ENCODE results near the gene RBM33.

The RBM33 gene

DNA sequence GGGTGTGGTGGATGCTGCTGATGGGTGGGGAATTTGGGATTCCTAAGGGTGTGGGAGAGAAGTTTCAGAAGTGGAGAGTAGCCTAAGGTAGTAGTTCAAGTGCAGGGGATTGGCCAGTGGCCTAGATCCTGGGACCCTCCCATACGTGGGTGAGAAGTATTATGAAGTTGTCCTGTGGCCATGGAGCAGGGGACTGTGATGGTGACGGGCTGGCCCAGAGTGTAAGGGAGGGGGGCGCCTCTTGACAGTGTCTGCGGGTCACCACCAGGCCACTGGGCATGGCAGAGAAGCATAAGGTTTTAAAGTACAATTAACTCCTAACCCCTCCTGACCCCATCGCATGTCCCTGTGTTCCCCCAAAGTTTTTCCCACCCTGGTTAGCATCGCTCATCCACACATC lies 70.2 kb downstream of the RBM33 start:
- Histone ChIP-seq H3K79me2 (ENCODE audit: low read length) (peaks cover 85% of the 10 kb centered on the region), H3K27me3 (replicated peaks; ENCODE audit: insufficient read depth, low read length) (no peaks in the 10 kb centered on the region), H3K9ac (ENCODE audit: low read length) (no peak overlapping the region), H3K36me3 (replicated peaks; ENCODE audit: insufficient read depth, low read length) (peaks cover 9% of the 10 kb centered on the region), H3K9me2 (replicated peaks; ENCODE audit: insufficient read depth, low read length) (no peaks in the 10 kb centered on the region), H2AFZ (ENCODE audit: low read length) (no peak overlapping the region), H3F3A (ENCODE audit: insufficient read depth, low read length) (no peaks in the 10 kb centered on the region), H3K9me3 (replicated peaks; ENCODE audit: insufficient read depth, low read length) (no peaks in the 10 kb centered on the region), H4K20me1 (ENCODE audit: insufficient read depth, low read length) (peaks cover 23% of the 10 kb centered on the region), H3K4me3 (ENCODE audit: low read length) (no peak overlapping the region), H3K27ac (ENCODE audit: low read length) (no peak overlapping the region), H3K4me2 (ENCODE audit: low read depth, low read length) (no peak overlapping the region), H3K4me1 (ENCODE audit: low read length) (no peaks in the 10 kb centered on the region)
- no peak for DNase-seq
- TF ChIP-seq EZH2 (optimal IDR thresholded peaks at IDR 0.05; ENCODE audit: low read depth, low read length) (no peak), EZH2phosphoT487 (IDR thresholded peaks at IDR 0.05; ENCODE audit: low read length) (no peak), CTCF (IDR thresholded peaks at IDR 0.05; ENCODE audit: low read length) (no peak)

DNA sequence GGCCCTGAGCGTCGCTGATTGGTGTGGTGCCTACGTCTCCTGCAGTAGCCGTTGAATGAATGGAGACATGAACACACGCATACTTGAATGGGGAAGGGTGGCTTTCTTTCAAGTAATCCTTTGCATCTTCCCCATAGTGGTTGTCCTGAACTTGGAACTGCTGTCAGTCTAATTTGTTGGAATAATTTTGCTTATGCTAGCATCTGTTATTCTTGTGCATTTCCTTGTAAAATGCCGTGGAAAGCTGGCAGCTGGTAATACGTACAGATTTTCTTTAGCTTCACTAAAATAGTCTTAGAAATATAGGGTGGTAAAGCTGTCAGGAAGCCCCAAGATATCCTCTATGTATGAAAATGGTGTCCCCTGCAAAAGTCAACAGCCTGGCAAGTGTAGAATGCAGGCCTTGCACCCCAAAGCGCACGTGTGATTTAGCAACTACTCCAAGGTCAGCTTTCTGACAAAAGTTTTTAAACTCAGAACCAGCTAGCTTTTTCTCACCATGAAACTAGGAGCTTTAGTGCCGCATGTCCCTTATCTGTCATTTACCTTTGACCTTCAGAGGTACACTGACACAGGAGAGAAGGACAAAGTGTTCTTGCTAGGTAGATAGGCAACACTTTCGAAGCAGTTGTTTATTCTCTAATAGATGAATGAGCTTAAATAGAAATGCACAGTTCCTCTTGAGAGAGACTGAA lies 70.8 kb downstream of the RBM33 start:
- Histone ChIP-seq H3K4me3 (ENCODE audit: low read length) (no peak overlapping the region), H2AFZ (ENCODE audit: low read length) (no peak overlapping the region), H3K9me3 (replicated peaks; ENCODE audit: insufficient read depth, low read length) (no peaks in the 10 kb centered on the region), H3K36me3 (replicated peaks; ENCODE audit: insufficient read depth, low read length) (peaks cover 9% of the 10 kb centered on the region), H3F3A (ENCODE audit: insufficient read depth, low read length) (no peaks in the 10 kb centered on the region), H3K79me2 (ENCODE audit: low read length) (peaks cover 83% of the 10 kb centered on the region), H3K27ac (ENCODE audit: low read length) (no peak overlapping the region), H3K9me2 (replicated peaks; ENCODE audit: insufficient read depth, low read length) (no peaks in the 10 kb centered on the region), H3K27me3 (replicated peaks; ENCODE audit: insufficient read depth, low read length) (no peaks in the 10 kb centered on the region), H3K4me2 (ENCODE audit: low read depth, low read length) (no peak overlapping the region), H3K4me1 (ENCODE audit: low read length) (no peaks in the 10 kb centered on the region), H3K9ac (ENCODE audit: low read length) (no peak overlapping the region), H4K20me1 (ENCODE audit: insufficient read depth, low read length) (peaks cover 18% of the 10 kb centered on the region)
- DNase-seq = no peak
- TF ChIP-seq EZH2phosphoT487 (IDR thresholded peaks at IDR 0.05; ENCODE audit: low read length) (no peak), EZH2 (optimal IDR thresholded peaks at IDR 0.05; ENCODE audit: low read depth, low read length) (no peak), CTCF (IDR thresholded peaks at IDR 0.05; ENCODE audit: low read length) (no peak)

GRCh38 chr7:155717010-155717744 lies 72.7 kb downstream of the RBM33 start:
- Histone ChIP-seq H3K9me3 (replicated peaks; ENCODE audit: insufficient read depth, low read length) (no peaks in the 10 kb centered on the region), H3K27ac (ENCODE audit: low read length) (no peak overlapping the region), H3K4me3 (ENCODE audit: low read length) (no peak overlapping the region), H4K20me1 (ENCODE audit: insufficient read depth, low read length) (peaks cover 18% of the 10 kb centered on the region), H3K36me3 (replicated peaks; ENCODE audit: insufficient read depth, low read length) (no peaks in the 10 kb centered on the region; the same call in 1 of the 2 replicates), H3K9ac (ENCODE audit: low read length) (no peak overlapping the region), H3K27me3 (replicated peaks; ENCODE audit: insufficient read depth, low read length) (no peaks in the 10 kb centered on the region), H3K4me1 (ENCODE audit: low read length) (no peaks in the 10 kb centered on the region), H3K9me2 (replicated peaks; ENCODE audit: insufficient read depth, low read length) (no peaks in the 10 kb centered on the region), H3F3A (ENCODE audit: insufficient read depth, low read length) (no peaks in the 10 kb centered on the region), H3K4me2 (ENCODE audit: low read depth, low read length) (no peak overlapping the region), H3K79me2 (ENCODE audit: low read length) (peaks cover 79% of the 10 kb centered on the region), H2AFZ (ENCODE audit: low read length) (no peak overlapping the region)
- DNase-seq = no peak
- TF ChIP-seq EZH2 (optimal IDR thresholded peaks at IDR 0.05; ENCODE audit: low read depth, low read length) = no peak
- no peak for TF ChIP-seq EZH2phosphoT487 (IDR thresholded peaks at IDR 0.05; ENCODE audit: low read length)
- no peak for TF ChIP-seq CTCF (IDR thresholded peaks at IDR 0.05; ENCODE audit: low read length)
